Body of pancreas (tissue), 4 donors: ENCODE results near the gene GRAP2. TPM values are rescaled to one million over a fixed set of nuclear protein-coding genes. Genes with fewer than 3 reads are reported as not detected.

Experiments used
- ATAC-seq: fragments of 150-250 bp; one replicate; pipeline ENCODE4 v1.9.1; 2016
- DNase-seq, 4 donors: peaks; one replicate each; pipeline ENCODE4 v3.0.0-alpha.2; 2019
- H3K27ac ChIP-seq, 4 donors: fragments of 200-600 bp; sonication (generic); 1 replicate in 3 of 4; 2 replicates in 1 of 4; pipeline versions ENCODE4 v1.5.1 to v1.6.1; 2016 to 2019; ENCODE audit warnings: mild to moderate bottlenecking in 1 of 4, mixed read lengths in 1 of 4, moderate library complexity in 1 of 4
- H3K27me3 ChIP-seq, 2 donors: fragments of 200-600 bp; sonication (generic); one replicate each; pipeline ENCODE4 v1.6.0; 2016; ENCODE audit warnings: mild to moderate bottlenecking in 1 of 2
- H3K36me3 ChIP-seq, 2 donors: fragments of 200-600 bp; sonication (generic); replicated peaks in 1 of 2; 2 replicates each; pipeline ENCODE4 v1.5.1; 2016; ENCODE audit warnings: low read depth in 2 of 2; ENCODE audit not compliant: insufficient read depth in 1 of 2
- H3K4me1 ChIP-seq: fragments of 200-600 bp; sonication (generic); one replicate; pipeline ENCODE4 v1.6.0; 2016
- H3K4me3 ChIP-seq, 2 donors: fragments of 200-600 bp; sonication (generic); 1 replicate in 1 of 2; 2 replicates in 1 of 2; pipeline ENCODE4 v1.5.1; 2016 to 2019
- H3K9me3 ChIP-seq, 3 donors: fragments of 200-600 bp; sonication (generic); 1 replicate in 2 of 3; 2 replicates in 1 of 3; pipeline ENCODE4 v1.5.1; 2016
- CTCF ChIP-seq, 7 experiments: fragments of 450-650 bp in 4 of 7; fragments of 200-600 bp in 3 of 7; sonication (generic) in 3 of 7; IDR thresholded peaks; one replicate each; pipeline ENCODE4 v1.5.1; 2016 to 2019; ENCODE audit warnings: antibody characterized with exemption in 7 of 7
- POLR2A ChIP-seq, 3 donors: fragments of 450-650 bp; IDR thresholded peaks; one replicate each; pipeline ENCODE4 v1.6.1; 2016; ENCODE audit warnings: antibody characterized with exemption in 3 of 3, mild to moderate bottlenecking in 2 of 3
- WGBS, 2 donors: methylation state at CpG; one replicate each; pipeline ENCODE4 v1.1.5; 2017; 5-methylcytosine and 5-hydroxymethylcytosine counted together
- intact Hi-C: fragments of 100-400 bp; cut with DNase I; formaldehyde crosslinking; loops from one replicate; pipeline ENCODE4 v1.15.1; 2023
- total RNA-seq, 2 donors: library from RNA; depleted of rRNA; stranded (reverse); fragments of >200 nt; gene quantifications; one replicate each; pipeline ENCODE4 v1.1.0, GENCODE V29; 2016

The GRAP2 gene
- total RNA-seq, 2 donors from 2014 or later = 0.78 to 0.99 TPM

- DNase-seq = no peak
- Histone ChIP-seq H3K27me3 (no peaks in the 10 kb centered on the region), H3K36me3 (no peaks in the 10 kb centered on the region), H3K9me3 (no peaks in the 10 kb centered on the region), H3K4me1 (peaks cover 4% of the 10 kb centered on the region), H3K27ac (no peak overlapping the region), H3K4me3 (no peak overlapping the region)
- TF ChIP-seq CTCF (IDR thresholded peaks at IDR 0.05) (no peak), POLR2A (IDR thresholded peaks at IDR 0.05) (no peak)
- ATAC-seq = no peak
- intact Hi-C loops = no loop called here
- WGBS, 2 donors = 86 to 93% methylated on average over 9 of the region's 9 CpGs
Measured at GRCh38 chr22:39962071-39962470, 61.2 kb downstream of the GRAP2 start.

GRCh38 chr22:39965748-39966147 is 64.9 kb downstream of the GRAP2 start:
- 71 to 76% methylated on average over 5 of the region's 5 CpGs for WGBS, 2 donors
- TF ChIP-seq CTCF (IDR thresholded peaks at IDR 0.05) (no peak), POLR2A (IDR thresholded peaks at IDR 0.05) (no peak)
- intact Hi-C loops = no loop called here

GRCh38 chr22:39966470-39966869 is 65.6 kb downstream of the GRAP2 start:
- no peak for ATAC-seq
- intact Hi-C loops = no loop called here
- 88% methylated on average over 2 of the region's 2 CpGs for WGBS, 2 donors
- Histone ChIP-seq H3K27me3 (no peaks in the 10 kb centered on the region), H3K36me3 (no peaks in the 10 kb centered on the region), H3K4me1 (peaks cover 25% of the 10 kb centered on the region), H3K4me3 (no peak overlapping the region), H3K9me3 (no peaks in the 10 kb centered on the region), H3K27ac (peak overlapping the region in 3 of 4 donors; percentile 60 to 67 (median 61))
- TF ChIP-seq POLR2A (IDR thresholded peaks at IDR 0.05) (no peak), CTCF (IDR thresholded peaks at IDR 0.05) (no peak)
- DNase-seq = no peak

More at GRCh38 chr22:39965748-39966147, 64.9 kb downstream of the GRAP2 start:
- no peak overlapping the region for H3K27ac ChIP-seq
- H3K4me1 ChIP-seq = peaks cover 25% of the 10 kb centered on the region
- ATAC-seq (no peak), DNase-seq (no peak)
- no peaks in the 10 kb centered on the region for H3K36me3 ChIP-seq
- no peak overlapping the region for H3K4me3 ChIP-seq
- no peaks in the 10 kb centered on the region for H3K27me3 ChIP-seq
- no peaks in the 10 kb centered on the region for H3K9me3 ChIP-seq

GRCh38 chr22:39967103-39967829 is 66.4 kb downstream of the GRAP2 start:
- intact Hi-C loops = no loop called here
- ATAC-seq = peak; percentile 60
- DNase-seq = peak in 2 of 4 donors; percentile 27 to 29
- TF ChIP-seq CTCF (IDR thresholded peaks at IDR 0.05) (no peak), POLR2A (IDR thresholded peaks at IDR 0.05) (no peak)
- no peak overlapping the region for H3K4me3 ChIP-seq
- H3K27me3 ChIP-seq = no peaks in the 10 kb centered on the region
- H3K36me3 ChIP-seq = no peaks in the 10 kb centered on the region
- 39 to 49% methylated on average over 9 of the region's 9 CpGs for WGBS, 2 donors
- no peaks in the 10 kb centered on the region for H3K9me3 ChIP-seq
- H3K4me1 ChIP-seq = peaks cover 25% of the 10 kb centered on the region
- peak overlapping the region in 3 of 4 donors; percentile 60 to 67 (median 61) for H3K27ac ChIP-seq
